Stimulated activated CD8-positive, alpha-beta memory T cell treated with anti-CD3 and anti-CD28 coated beads, Interleukin-12 subunit alpha, Interleukin-12 subunit beta, amount 100 ng/mL, for 4 hours (primary cell): ENCODE data around the gene EPB41L3.

ENCODE experiments used
- DNase-seq: peaks from one replicate; pipeline ENCODE4 v3.0.0-alpha.2; 2020; ENCODE audit warnings: low read depth

The EPB41L3 gene

DNA sequence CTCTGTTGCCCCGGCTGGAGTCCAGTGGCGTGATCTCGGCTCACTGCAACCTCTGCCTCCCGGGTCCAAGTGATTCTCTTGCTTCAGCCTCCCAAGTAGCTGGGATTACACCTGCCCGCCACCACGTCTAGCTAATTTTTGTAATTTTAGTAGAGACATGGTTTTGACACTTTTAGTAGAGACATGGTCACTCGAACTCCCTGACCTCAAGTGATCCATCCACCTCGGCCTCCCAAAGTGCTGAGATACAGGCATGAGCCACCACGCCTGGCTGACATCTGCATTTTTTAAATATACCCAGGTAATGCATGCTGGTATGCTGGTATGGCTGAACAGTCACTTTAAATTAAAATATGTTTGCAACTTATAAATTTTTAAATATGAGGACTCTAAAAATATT, 91.9 kb downstream of the EPB41L3 start:
- no peak for DNase-seq

DNA sequence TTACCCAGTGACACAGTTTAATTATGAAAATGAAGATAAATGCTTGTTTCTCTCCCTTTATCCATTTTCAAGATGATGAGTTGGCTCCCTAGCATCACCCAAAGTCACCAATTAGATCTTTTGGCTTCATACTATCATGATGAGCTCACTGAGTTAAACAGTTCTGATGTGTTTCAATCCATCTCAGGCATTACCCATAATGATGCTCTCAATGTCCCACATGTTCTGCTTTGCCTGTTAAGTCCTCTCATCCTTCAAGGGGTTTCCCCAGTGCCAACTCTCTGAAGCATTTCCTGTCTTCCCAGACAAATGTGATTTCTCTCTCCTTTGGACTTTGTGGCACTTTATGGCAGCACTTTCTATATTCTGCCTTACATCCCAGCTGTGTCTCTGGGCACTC, 92.6 kb downstream of the EPB41L3 start:
- no peak for DNase-seq

DNA sequence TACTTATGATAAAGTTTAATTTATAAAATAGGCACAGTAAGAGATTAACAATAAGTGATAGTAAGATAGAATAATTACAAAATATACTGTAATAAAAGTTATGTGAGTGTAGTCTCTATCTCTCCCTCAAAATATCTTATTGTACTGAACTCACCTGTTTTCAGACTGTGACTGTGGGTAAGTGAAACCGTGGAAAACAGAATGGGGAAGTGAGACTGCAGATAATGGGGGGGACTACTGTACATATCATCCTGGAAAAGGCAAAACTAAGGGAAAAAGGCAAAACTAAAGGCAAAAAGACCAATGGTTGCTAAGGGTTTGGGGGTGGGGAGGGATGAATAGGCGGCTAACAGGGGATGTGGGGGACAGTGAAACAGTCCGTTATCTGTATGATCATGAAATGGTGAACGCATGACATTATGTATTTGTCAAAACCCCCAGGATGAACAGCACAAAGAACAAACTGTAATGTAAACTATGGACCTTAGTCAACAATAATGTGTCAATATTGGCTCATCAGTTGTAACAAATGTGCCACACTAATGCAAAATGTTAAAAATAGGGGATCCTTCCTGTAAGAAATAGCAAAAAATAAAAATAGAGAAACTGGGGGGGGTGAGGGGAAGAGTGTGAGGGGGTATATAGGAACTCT, 93.8 kb downstream of the EPB41L3 start:
- no peak for DNase-seq

DNA sequence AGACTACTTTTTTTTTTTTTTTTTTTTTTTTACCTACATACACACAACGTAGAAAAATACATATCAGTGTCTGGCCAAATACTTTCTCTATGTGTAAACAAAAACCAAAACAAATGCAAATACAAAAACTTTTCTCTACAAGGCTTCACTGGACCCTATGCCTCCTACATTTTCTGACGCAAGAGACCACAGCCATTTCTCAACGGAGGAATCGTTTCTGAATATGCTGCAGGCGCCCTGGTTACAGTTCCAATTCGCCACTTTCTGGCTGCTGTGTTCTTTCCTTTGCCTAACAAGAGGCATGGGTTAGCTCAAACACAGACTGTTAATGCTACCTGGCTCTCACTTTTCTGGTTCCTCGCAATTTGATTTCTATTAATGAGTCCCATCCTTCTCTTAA, 96.4 kb downstream of the EPB41L3 start:
- no peak for DNase-seq

DNA sequence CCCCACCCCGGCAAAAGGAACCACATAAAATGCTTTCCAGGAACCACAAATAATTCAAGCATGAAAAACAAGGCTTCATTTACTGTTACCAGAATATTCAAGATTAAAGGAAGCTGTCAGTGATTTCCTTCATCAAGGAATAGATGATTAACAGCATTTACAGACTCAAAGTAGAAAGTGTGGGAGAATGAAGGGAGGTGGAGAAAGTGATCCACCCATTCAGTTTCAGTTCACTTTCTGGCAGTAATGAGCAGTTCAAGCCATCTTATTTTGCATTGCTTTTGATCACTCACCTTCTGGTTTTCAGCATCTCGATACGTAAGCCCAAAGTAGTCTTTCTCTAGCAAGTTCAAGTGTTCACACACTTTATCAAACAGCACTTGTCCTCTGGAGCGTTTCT, 99.0 kb downstream of the EPB41L3 start:
- DNase-seq = no peak

DNA sequence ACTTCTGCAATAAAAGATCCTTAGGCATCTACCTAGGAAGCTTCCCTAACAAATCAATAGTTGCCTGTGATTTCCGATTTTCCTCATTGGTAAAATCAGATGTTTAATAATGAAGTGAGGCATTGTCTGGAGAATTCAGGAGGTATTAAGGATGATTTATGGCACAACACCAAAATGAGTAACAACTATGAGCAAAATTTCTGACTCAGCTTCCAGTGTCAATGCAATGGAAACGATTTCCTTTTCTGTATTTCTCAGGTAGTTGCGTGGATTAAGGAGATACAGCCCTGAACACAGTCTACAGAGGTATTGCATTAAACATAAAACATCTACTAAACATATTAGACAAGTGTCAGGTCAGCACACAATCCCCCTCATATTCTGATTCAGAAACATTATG, 99.5 kb downstream of the EPB41L3 start:
- no peak for DNase-seq

DNA sequence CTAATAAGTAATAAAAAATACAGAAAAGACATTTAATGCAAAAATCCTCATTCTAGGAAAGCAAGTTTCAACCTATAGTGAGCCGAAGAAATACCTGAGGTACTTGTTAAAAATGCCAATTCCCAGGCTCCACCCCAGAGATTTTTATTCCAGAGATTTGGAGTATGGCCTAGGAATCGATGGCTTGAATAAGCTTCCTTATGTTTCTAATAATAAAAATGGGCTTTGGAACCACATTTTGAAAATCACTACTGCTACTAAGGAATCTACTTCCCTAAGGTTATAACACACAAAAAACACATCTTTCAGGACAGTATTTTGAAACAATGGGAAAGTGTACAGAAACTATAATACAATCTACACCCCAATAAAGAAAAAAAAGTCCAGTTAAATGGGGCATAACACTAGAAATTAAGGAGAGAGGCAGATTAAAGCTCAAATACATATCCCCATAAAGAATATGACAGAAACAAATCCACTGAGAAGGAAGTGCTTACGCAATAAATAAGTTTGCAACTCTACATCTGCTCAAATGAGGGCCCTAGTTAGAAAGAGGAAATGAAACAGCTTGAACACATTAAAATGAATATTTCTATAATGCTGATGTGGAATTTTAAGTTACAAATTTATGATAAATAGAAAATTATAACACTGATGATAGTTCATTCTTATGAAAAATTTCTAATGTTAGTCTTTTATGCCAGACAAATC, 103.7 kb downstream of the EPB41L3 start:
- no peak for DNase-seq

DNA sequence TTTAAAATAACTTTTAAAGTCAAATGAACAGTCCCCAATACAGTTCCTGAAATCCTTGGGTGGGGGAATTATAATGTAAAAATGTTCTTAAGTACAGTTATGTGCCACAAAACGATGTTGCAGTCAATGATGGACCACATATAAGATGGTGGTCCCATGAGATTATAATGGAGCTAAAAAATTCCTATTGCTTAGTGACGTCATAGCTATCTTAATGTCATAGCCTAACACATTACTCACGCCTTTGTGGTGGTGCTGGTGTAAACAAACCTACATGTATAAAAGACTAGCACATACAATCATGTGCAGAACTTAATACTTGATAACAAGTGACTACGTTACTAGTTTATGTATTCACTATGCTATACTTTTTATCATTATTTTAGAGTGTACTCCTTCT, 109.4 kb downstream of the EPB41L3 start:
- DNase-seq = no peak

DNA sequence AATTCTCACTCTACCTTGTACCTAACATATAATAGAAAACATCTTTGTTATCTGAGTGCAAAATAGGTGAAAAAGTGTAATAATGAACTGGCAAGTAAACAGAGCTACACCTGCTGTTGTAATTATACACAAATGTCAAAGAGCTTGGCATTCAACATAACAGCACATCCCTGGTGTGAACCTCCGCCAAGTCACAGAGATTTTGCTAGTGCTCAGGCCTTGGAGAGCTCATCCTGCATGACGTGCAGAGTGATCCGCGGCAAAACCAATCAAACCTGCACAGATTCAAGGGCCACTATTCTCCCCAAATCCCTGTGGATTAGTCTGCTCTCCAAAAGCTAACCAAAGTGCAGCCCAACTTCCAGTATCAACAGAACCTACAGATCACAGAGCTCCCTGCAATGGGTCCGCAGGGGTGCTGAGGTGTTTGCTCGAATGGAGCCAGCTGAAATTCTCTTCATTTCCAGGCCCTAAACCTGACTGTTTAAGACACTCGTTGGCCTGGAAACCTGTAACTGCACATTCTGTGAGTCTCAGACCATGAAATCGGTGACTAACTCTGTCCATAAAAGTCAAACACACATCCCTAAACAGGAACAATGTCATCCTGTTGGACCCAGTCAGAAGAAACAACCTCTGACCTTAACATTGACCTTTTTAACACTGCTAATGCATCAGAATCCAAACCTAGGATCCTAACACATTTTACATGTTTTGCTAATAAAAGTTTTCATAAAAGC, 111.8 kb downstream of the EPB41L3 start:
- DNase-seq = no peak

DNA sequence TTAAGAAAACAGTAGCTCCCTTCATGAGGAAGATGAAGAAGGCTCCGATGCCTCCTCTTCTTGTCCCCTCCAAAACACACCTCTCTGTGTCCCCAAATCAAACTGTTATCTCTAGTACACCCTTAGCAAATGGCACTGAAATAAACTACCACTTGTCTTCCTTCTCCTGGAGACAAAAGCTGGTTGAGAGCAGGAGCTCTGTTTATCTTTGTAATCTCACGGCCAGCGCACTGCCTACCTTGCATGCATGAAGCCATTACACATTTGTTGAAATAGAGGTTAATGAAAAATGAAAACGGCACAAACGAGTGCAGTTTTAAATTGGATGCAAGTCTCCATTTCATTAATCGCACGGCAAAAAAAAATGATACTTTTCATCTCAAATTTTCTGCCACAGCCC, 113.7 kb downstream of the EPB41L3 start:
- no peak for DNase-seq

DNA sequence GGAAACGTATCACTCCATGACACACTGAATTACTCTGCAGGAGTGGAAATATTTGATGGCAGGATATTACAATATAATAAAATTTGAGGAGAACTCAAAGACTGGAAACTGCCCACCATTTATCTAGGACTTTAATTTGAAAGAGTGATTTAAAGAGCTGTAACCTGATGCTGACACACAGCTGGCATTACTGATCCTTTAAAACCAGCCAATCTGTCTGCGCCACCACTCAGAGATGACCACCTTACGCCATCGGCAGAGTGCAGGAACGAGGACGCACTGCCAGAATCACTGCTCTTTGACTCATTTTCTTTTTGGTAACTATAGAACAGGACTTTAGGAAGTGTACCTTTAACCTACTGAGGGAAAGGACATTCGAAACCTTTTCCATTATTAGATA, 114.1 kb downstream of the EPB41L3 start:
- DNase-seq = no peak

DNA sequence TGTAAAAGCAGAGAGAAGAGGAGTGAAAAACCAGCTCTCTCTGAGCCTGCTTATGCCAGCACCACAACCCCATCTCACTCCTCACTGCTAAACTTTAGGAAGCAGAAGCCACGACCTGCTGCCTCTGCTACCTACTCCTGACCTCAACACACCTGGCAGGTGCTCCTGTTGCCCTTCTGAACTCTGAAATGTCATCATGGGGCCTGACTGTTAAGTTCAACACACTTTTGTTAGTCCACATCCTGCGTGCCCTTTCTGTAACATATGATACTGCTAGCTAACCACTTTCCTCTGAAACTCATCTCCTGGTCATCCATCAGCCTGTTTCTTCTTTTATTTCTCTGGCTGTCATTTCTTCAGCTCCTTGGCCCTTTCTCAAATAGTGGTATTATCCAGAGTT, 118.1 kb downstream of the EPB41L3 start:
- DNase-seq = no peak

DNA sequence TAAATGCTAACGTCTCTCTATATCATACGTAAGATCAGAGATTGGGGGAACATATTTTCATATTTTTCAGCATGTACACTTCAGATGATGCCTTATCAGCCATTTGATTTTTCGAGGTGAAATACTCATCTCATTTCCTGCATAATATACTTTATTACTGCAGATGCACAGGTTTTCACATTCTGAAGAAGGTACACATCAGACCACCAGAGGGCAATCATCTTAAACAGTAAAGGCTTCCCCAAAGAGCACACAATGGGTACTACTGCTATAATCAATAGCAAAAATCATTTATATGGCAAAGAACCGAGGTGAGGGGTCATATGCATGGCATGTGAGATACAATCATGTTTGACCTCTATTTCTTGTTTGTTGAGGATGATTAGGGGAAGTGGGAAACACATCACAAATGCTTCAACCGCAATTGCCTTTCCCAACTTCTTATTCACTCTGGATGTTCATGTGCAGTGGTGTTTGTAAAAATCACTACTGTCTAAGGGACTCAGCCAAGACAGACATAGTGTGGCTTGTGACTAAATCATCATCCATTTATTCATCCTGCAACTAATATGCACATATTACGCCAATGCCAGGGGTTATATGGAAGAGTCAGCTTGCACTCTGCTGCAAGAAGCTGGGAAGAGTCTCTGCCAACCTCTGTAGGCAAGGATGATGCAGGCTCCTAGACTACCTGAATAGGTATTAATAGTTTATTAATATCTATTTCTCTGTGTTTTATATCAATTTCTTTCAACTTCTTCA, 118.7 kb downstream of the EPB41L3 start:
- DNase-seq = no peak

DNA sequence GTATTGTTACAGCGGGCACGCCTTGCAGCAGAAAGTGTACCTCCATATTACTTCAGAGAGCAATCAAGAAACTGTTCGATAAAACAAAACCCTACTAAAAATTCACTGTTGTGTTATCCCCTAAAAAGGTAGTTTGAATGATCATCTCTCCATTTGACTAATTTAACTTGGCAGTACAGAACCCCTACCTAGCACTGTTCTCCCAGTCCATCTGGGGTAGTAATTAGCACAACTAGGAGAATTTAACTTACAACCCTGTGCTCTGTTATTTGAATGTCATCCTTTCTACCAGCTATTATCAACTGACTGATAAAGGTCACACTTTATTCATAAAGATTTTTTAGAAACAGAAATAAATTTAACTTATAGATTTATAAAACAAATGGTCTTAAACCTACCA, 121.2 kb downstream of the EPB41L3 start:
- DNase-seq = no peak

DNA sequence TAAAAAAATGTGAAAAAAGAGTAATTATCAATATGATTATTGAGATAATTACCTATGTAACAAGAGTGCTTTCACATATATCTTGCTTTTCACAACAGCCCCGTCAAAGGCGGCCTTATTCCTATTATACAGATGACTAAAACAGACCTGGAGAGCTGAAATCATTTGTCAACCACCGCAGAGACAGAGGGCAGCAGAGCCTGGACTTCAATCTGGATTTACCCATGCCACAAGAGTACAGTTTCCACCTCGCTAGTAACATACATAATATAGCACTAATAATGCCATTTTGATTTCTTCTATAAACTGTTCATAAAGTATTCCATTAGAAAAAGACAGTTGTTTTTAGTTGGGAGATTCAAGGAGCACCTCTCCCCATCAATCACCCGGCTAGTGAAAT, 121.8 kb downstream of the EPB41L3 start:
- DNase-seq = no peak

DNA sequence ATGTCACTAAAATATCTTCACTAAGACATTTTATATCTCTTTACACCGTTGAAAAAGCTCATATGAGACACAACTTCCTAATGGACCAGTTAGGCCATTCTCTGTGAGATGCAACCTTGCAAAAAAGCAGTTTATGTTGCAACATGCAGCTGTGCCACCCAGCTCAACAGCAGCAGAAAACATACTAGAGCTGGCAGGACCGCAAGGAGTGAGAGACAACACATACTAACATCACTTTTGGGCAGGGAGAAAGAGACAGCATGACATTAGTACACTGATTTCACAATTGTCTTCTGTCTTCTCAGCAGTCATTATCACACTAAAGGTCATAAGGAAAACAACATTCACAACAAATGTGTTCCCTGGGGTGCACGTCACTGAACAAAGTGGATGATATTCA, 122.9 kb downstream of the EPB41L3 start:
- DNase-seq = no peak

DNA sequence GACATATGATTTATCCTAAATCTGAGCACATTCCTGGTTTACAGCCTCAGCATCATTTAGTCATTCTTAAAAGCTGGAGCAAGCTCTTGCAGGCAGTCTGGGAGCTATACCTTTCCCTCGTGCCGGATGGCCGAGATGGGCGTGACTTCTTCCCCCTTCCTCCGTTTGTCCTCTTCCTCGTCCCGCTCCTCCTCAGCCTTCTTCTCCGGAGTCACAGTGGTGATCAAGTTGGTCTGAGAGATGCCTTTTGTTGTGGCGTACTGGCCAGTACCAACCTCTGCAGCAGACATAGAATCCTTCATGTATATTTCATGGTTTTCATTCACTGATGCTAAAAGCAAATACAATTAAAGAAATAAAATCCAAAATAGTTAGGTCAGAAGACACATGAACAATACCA, 124.2 kb downstream of the EPB41L3 start:
- DNase-seq = no peak

DNA sequence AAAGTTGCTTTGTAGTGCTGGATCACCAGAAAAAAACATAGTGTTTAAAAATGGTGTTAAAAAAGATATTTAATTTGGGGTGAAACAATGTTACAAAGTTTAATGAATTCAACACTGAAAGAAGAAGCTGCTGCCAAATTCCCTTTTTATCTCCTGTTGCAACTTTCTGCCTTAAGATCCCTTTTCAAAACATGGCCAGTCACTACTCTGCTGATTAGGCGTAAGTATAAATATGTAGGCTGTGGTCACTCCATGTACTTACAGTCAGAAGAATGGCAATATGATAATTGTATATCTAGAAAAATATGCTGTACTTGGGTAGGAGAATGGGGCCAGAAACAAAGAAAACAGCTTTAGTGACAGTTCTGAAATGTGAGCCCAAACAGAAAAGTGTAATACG, 124.8 kb downstream of the EPB41L3 start:
- no peak for DNase-seq

DNA sequence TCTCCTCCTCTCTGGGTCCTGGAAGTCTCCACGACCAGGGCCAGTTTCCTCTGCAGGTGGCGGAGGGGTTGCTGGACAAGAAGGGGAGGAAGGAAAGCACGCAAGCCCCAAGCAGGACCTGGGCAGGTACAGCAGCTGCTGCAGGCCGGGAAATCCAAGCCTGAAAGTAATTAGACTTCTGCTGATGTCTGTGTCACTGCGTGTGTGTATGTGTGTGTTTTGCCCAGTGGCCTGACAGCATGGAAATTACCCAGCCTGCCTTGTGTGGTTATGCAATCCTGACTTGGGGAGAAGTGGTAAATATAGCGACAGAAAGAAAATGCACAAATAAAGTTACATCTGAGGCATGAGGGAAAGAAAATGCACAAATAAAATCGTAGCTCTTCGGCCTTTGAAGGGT, 126.5 kb downstream of the EPB41L3 start:
- DNase-seq = no peak

DNA sequence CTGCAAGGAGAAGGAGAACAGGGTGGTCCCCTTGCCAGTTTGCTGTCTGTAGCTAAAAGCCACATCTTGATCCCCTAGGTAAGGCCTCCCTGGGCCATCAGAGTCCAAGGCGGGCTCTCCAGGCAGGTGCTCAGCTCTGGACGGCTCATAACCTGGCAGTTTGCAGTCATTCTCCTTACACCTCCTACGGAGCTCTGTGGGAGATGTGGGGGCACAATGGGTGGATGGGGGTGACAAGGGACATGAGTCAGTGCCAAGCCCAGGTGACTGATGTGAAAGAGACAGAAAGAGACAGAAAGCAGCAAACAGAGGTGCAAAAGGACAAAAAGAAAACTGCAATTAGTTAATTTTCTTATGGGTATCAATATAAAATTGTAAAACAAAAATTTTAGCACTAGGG, 127.7 kb downstream of the EPB41L3 start:
- DNase-seq = no peak

DNA sequence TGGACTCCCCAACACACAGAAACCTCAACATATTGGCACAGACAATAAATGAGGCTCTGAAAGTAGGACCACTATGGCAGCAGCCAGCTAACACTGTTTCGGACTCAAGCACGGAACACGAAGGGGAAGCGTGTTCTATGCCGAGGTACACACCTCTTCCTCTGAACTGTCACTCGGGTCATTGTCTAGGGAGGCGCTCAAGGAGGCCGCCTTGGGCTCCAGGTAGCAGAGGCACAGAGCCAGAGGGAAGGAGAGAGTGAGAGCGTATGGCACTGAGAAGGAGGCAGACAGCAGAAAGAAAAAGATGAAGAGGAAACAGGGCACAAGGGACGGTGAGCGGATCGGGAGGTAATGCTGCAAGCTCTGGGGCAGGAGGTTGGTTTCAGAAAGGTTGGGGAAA, 128.1 kb downstream of the EPB41L3 start:
- no peak for DNase-seq

DNA sequence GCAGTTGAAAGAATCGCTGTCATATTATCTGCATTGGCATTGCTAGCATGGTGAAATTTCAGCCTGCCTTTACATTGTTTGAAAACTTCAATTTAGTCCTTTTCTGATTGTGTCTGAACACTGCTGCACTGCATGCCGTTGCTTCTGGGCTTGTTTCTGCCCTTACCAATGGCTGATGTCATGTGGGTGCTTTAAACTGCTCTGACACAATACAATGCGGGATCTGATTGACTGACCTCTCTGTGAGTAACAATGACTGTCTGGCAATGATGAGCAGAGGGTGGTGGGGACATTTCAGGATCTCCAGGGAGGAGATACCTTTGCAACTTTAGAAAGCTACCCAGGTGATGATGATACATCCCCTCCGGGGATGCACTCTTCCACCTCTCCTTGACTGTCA, 128.8 kb downstream of the EPB41L3 start:
- no peak for DNase-seq

DNA sequence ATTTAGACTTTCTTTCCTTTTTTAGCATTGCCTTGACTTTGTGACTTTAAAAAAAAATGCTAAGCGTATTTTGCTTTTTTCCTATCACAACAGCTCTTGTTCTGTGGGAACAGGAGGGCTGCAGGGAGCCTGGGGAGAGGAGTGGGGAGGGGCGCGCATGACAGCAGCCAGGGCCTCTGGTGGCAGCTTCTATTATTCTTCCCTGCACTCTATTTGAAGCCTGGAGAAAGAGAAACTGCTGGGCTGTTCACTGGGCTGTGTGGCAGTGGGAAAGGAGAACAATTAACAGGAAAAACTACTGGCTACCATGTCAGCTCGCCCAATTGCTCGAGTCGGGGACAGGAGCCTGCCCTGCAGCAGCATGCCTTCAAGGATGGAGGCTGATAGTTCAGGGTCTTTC, 129.3 kb downstream of the EPB41L3 start:
- no peak for DNase-seq
